Lower leg skin (tissue), 3 donors: ENCODE measurements around the gene SOX6.

Experiments used
- CTCF ChIP-seq, 3 donors: fragments of 450-650 bp; IDR thresholded peaks; one replicate each; pipeline ENCODE4 v1.5.1; 2016; ENCODE audit warnings: antibody characterized with exemption in 3 of 3, mild to moderate bottlenecking in 3 of 3, moderate library complexity in 2 of 3
- POLR2A ChIP-seq, 2 donors: fragments of 450-650 bp; IDR thresholded peaks; one replicate each; pipeline ENCODE4 v1.6.1; 2016 to 2017; ENCODE audit warnings: antibody characterized with exemption in 2 of 2, mild to moderate bottlenecking in 1 of 2, moderate library complexity in 1 of 2

DNA sequence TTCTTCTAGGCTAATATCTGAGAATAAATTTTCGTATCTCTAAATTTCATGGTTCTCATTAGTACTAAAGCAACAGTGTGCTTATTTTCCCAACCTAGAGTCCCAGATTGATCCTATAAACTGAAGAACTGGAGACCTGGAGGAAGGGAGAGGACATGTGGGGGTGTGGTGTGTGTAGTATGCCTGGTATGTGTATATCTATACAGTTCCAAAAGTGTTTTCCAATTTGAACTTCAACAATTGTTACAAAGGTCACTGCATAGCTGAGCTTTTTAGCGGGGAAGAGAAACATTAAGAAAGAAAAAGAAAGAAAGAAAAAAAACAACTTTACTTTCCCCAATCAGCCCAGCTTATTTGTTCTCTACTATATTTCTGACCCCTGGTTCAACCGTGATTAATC, 152.1 kb downstream of the SOX6 start:
- TF ChIP-seq CTCF (IDR thresholded peaks at IDR 0.05) = no peak
- TF ChIP-seq POLR2A (IDR thresholded peaks at IDR 0.05) = no peak
